Measurements from ENCODE around the gene BIN2. TPM values are rescaled to one million over a fixed set of nuclear protein-coding genes. Genes with fewer than 3 reads are reported as not detected.

Gene BIN2
- total and polyA plus RNA-seq, 2 experiments from 2014 or later, result not detected

DNA sequence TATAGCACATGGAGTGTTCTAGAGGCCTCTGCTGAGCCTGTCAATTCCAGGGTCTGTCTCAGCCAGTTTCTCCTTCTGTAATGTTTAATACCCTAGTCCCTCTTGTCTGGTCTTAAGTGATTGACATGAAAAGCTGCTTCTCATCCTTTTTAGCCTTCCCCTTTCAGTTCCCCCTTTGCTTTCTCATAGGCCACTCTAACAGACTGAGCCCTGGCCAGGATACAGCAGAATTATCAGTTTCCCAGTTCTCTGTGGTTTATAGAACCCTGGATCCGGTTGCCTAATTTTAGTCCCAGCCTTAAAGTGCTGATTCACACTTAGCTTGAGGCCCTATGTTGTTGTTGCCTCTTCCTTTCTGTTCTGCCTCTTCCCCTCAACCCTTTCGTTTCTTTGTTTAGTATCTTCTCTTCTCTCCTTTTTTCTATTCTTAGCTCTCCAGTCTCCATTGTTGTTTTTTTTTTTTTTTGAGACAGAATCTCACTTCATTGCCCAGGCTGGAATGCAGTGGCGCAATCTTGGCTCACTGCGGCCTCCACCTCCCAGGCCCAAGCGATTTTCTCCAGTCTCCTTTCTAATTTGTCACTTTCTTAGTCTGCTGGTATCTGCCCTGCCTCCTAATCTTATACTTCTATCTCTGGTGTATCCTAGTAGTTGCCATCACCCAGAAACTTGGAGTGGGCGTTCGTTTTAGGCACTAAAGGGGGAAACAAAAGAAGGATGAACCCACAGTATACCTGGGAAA lies 2.9 kb upstream of the BIN2 start (continued):
- TF ChIP-seq, protein P1, sequence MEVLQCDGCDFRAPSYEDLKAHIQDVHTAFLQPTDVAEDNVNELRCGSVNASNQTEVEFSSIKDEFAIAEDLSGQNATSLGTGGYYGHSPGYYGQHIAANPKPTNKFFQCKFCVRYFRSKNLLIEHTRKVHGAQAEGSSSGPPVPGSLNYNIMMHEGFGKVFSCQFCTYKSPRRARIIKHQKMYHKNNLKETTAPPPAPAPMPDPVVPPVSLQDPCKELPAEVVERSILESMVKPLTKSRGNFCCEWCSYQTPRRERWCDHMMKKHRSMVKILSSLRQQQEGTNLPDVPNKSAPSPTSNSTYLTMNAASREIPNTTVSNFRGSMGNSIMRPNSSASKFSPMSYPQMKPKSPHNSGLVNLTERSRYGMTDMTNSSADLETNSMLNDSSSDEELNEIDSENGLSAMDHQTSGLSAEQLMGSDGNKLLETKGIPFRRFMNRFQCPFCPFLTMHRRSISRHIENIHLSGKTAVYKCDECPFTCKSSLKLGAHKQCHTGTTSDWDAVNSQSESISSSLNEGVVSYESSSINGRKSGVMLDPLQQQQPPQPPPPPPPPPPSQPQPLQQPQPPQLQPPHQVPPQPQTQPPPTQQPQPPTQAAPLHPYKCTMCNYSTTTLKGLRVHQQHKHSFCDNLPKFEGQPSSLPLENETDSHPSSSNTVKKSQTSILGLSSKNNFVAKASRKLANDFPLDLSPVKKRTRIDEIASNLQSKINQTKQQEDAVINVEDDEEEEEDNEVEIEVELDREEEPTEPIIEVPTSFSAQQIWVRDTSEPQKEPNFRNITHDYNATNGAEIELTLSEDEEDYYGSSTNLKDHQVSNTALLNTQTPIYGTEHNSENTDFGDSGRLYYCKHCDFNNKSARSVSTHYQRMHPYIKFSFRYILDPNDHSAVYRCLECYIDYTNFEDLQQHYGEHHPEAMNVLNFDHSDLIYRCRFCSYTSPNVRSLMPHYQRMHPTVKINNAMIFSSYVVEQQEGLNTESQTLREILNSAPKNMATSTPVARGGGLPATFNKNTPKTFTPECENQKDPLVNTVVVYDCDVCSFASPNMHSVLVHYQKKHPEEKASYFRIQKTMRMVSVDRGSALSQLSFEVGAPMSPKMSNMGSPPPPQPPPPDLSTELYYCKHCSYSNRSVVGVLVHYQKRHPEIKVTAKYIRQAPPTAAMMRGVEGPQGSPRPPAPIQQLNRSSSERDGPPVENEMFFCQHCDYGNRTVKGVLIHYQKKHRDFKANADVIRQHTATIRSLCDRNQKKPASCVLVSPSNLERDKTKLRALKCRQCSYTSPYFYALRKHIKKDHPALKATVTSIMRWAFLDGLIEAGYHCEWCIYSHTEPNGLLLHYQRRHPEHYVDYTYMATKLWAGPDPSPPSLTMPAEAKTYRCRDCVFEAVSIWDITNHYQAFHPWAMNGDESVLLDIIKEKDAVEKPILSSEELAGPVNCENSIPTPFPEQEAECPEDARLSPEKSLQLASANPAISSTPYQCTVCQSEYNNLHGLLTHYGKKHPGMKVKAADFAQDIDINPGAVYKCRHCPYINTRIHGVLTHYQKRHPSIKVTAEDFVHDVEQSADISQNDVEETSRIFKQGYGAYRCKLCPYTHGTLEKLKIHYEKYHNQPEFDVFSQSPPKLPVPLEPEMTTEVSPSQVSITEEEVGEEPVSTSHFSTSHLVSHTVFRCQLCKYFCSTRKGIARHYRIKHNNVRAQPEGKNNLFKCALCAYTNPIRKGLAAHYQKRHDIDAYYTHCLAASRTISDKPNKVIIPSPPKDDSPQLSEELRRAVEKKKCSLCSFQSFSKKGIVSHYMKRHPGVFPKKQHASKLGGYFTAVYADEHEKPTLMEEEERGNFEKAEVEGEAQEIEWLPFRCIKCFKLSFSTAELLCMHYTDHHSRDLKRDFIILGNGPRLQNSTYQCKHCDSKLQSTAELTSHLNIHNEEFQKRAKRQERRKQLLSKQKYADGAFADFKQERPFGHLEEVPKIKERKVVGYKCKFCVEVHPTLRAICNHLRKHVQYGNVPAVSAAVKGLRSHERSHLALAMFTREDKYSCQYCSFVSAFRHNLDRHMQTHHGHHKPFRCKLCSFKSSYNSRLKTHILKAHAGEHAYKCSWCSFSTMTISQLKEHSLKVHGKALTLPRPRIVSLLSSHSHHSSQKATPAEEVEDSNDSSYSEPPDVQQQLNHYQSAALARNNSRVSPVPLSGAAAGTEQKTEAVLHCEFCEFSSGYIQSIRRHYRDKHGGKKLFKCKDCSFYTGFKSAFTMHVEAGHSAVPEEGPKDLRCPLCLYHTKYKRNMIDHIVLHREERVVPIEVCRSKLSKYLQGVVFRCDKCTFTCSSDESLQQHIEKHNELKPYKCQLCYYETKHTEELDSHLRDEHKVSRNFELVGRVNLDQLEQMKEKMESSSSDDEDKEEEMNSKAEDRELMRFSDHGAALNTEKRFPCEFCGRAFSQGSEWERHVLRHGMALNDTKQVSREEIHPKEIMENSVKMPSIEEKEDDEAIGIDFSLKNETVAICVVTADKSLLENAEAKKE (CRISPR knock-in tag; IDR thresholded peaks at IDR 0.05), result no peak
- TF ChIP-seq ZNF331 (CRISPR knock-in tag; IDR thresholded peaks at IDR 0.05; ENCODE audit: low read depth) (no peak), CREB1 (CRISPR knock-in tag; IDR thresholded peaks at IDR 0.05; ENCODE audit: low read depth) (no peak), STAT1 (IDR thresholded peaks at IDR 0.05; ENCODE audit: unreplicated experiment) (no peak), NANOG (IDR thresholded peaks at IDR 0.05; ENCODE audit: borderline replicate concordance) (no peak), POLR2AphosphoS5 (IDR thresholded peaks at IDR 0.05; ENCODE audit: low read depth) (no peak), EZH2phosphoT487 (IDR thresholded peaks at IDR 0.05; ENCODE audit: unreplicated experiment) (no peak), ZNF114 (CRISPR knock-in tag; IDR thresholded peaks at IDR 0.05) (no peak)
- TF ChIP-seq, protein P2, sequence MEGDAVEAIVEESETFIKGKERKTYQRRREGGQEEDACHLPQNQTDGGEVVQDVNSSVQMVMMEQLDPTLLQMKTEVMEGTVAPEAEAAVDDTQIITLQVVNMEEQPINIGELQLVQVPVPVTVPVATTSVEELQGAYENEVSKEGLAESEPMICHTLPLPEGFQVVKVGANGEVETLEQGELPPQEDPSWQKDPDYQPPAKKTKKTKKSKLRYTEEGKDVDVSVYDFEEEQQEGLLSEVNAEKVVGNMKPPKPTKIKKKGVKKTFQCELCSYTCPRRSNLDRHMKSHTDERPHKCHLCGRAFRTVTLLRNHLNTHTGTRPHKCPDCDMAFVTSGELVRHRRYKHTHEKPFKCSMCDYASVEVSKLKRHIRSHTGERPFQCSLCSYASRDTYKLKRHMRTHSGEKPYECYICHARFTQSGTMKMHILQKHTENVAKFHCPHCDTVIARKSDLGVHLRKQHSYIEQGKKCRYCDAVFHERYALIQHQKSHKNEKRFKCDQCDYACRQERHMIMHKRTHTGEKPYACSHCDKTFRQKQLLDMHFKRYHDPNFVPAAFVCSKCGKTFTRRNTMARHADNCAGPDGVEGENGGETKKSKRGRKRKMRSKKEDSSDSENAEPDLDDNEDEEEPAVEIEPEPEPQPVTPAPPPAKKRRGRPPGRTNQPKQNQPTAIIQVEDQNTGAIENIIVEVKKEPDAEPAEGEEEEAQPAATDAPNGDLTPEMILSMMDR (conservative IDR thresholded peaks at IDR 0.05; ENCODE audit: low read depth in 2 of 2), result no peak
- TF ChIP-seq, protein P3, sequence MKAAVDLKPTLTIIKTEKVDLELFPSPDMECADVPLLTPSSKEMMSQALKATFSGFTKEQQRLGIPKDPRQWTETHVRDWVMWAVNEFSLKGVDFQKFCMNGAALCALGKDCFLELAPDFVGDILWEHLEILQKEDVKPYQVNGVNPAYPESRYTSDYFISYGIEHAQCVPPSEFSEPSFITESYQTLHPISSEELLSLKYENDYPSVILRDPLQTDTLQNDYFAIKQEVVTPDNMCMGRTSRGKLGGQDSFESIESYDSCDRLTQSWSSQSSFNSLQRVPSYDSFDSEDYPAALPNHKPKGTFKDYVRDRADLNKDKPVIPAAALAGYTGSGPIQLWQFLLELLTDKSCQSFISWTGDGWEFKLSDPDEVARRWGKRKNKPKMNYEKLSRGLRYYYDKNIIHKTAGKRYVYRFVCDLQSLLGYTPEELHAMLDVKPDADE (IDR thresholded peaks at IDR 0.05), result no peak

Data from GM23338 (cell line).